Aorta (tissue), 5 donors: ENCODE data around the gene CFAP97. TPM values are rescaled to one million over a fixed set of nuclear protein-coding genes. Genes with fewer than 3 reads are reported as not detected.

Source experiments
- ATAC-seq: fragments of 200-7000 bp; cut with Tn5 transposase; one replicate; pipeline ENCODE4 v1.9.1; 2022; ENCODE audit warnings: moderate library complexity; ENCODE audit not compliant: low FRiP score
- DNase-seq, 2 donors: peaks; one replicate each; pipeline ENCODE4 v3.0.0-alpha.2; 2020
- H3K27ac ChIP-seq, 2 donors: one replicate each; pipeline ENCODE4 v1.5.1; 2013; ENCODE audit warnings: low read length in 2 of 2, mild to moderate bottlenecking in 2 of 2, moderate library complexity in 2 of 2, control low read depth in 1 of 2, inconsistent platforms in 1 of 2, low read depth in 1 of 2
- H3K27me3 ChIP-seq, 2 donors: one replicate each; pipeline ENCODE4 v1.6.1; 2013; ENCODE audit warnings: control low read depth in 1 of 2, low read length in 1 of 2, mild to moderate bottlenecking in 1 of 2, moderate library complexity in 1 of 2; ENCODE audit not compliant: insufficient read depth in 2 of 2, control insufficient read depth in 1 of 2
- H3K36me3 ChIP-seq, 2 donors: one replicate each; pipeline ENCODE4 v1.6.1; 2013; ENCODE audit warnings: control low read depth in 1 of 2, low read length in 1 of 2, mild to moderate bottlenecking in 1 of 2; ENCODE audit not compliant: insufficient read depth in 2 of 2, control insufficient read depth in 1 of 2
- H3K4me1 ChIP-seq, 2 donors: one replicate each; pipeline ENCODE4 v1.6.1; 2013; ENCODE audit warnings: low read length in 2 of 2, control low read depth in 1 of 2, mild to moderate bottlenecking in 1 of 2, moderate library complexity in 1 of 2; ENCODE audit not compliant: insufficient read depth in 2 of 2, control insufficient read depth in 1 of 2
- H3K4me3 ChIP-seq, 2 donors: one replicate each; pipeline ENCODE4 v1.5.1; 2013; ENCODE audit warnings: low read length in 2 of 2, control low read depth in 1 of 2, mild to moderate bottlenecking in 1 of 2
- H3K9me3 ChIP-seq: one replicate; pipeline ENCODE4 v1.6.1; 2013; ENCODE audit warnings: mild to moderate bottlenecking, low read length; ENCODE audit not compliant: control insufficient read depth
- WGBS, 2 donors: extraction: QIAGEN DNeasy Blood & Tissue Kit; methylation state at CpG; one replicate each; pipeline ENCODE4 v1.1.7; 2013; 5-methylcytosine and 5-hydroxymethylcytosine counted together
- intact Hi-C, 2 donors: fragments of 100-400 bp; cut with DNase I; formaldehyde crosslinking; loops; one replicate each; pipeline versions ENCODE4 v1.14.2 to v1.15.0; 2022
- polyA plus RNA-seq, 2 donors: library from polyadenylated mRNA; stranded (reverse); fragments of 200-250 nt; gene quantifications; one replicate each; pipeline ENCODE4 v1.2.3, GENCODE V29; 2013
- total RNA-seq, 2 donors: library from RNA; stranded (reverse); fragmentation: NEBNext Ultra II Directional; extraction: Animal tissue kit (Norgen Biotek cat#: 25700); gene quantifications; one replicate each; pipeline ENCODE4 v1.2.1, GENCODE V29; 2021
- donor health status: healthy with polysubstance abuse.
- donor health status: Bipolar disorder and iron deficiency.
- donor health status: DM: no; HTN: no; CAD: no.
- donor health status: DM: no; HTN: no; CAD: no.
- donor health status: DM: yes; HTN: yes; CAD: no.

The CFAP97 gene
- total and polyA plus RNA-seq, 4 donors = 16.6 to 58.4 (median 36.9) TPM

DNA sequence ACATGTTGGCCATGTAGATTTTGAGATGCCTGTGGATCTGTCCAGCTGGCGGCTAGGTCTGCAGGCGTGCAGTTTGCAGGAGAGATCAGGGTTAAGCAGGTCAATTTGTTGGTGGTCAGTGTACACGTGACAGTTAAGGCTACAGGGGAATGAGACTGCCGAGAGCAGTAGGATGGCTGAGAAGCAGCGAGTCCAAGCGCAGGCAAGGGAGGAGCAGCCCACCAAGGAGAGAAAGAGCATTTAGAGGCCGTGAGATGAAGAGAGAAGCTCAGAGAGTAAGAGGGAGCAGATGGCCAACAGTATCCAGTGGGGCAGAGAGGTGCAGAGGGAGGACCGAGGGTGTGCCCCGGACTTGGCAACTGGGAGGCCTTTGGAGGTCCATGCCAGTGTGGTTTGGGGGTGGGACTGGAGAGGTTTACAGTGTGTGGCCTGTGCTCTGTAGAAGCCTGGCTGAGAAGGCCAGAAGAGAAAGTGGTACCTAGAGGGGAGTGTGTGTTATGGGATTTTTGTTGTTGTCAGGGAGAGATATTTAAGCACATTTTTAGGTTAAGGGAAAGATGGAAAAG, 24.0 kb upstream of the CFAP97 start:
- Histone ChIP-seq H3K27me3 (no peaks in the 10 kb centered on the region), H3K36me3 (no peaks in the 10 kb centered on the region), H3K4me1 (peaks cover 4 to 8% of the 10 kb centered on the region in 2 donors), H3K9me3 (no peaks in the 10 kb centered on the region), H3K27ac (peak overlapping the region in 1 of 2 donors; percentile 84), H3K4me3 (no peak overlapping the region)
- intact Hi-C loops = no loop called here
- no peak for DNase-seq
- ATAC-seq = peak; percentile 49
- 23 to 25% methylated on average over 9 of the region's 9 CpGs for WGBS, 2 donors

DNA sequence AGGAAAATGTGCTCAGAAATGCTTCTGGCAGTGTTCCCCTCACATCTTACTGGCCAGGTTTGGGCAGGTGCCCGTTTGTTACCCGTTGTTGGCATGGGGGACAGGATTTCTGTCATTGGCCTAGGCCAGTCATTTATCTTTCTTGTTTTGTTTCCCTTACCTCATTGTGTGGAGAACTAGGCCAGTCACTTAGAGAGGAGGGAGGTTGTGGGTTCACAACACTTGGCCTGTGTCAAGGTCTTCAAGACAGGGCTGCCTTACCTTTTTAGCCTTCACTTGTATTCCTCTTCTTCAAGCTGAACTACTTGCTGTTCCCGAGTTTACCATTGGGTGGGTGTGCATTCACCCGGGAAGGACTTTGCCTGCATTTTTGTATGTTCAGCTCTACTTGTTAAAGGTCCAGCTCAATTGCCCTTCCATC, 23.3 kb upstream of the CFAP97 start:
- ATAC-seq = peak; percentile 30
- H3K4me3 ChIP-seq = no peak overlapping the region
- H3K4me1 ChIP-seq = peaks cover 8 to 10% of the 10 kb centered on the region in 2 donors
- intact Hi-C loops = no loop called here
- no peaks in the 10 kb centered on the region for H3K36me3 ChIP-seq
- no peaks in the 10 kb centered on the region for H3K9me3 ChIP-seq
- 0 to 4% methylated on average over 4 of the region's 4 CpGs for WGBS, 2 donors
- no peaks in the 10 kb centered on the region for H3K27me3 ChIP-seq
- DNase-seq = no peak
- peak overlapping the region; percentile 39 to 84 for H3K27ac ChIP-seq

- 54% methylated on average over 6 of the region's 6 CpGs for WGBS, 2 donors
- no peak overlapping the region for H3K27ac ChIP-seq
- peaks cover 9 to 10% of the 10 kb centered on the region in 2 donors for H3K4me1 ChIP-seq
These were observed 22.1 kb upstream of the CFAP97 start for GRCh38 chr4:185225940-185226339.

GRCh38 chr4:185224597-185224996, 20.8 kb upstream of the CFAP97 start:
- Histone ChIP-seq H3K27me3 (no peaks in the 10 kb centered on the region), H3K4me1 (peaks cover 10 to 11% of the 10 kb centered on the region in 2 donors), H3K36me3 (no peaks in the 10 kb centered on the region), H3K9me3 (no peaks in the 10 kb centered on the region), H3K27ac (no peak overlapping the region), H3K4me3 (no peak overlapping the region)
- DNase-seq (no peak), ATAC-seq (no peak)
- intact Hi-C loops = no loop called here

More at GRCh38 chr4:185225940-185226339, 22.1 kb upstream of the CFAP97 start:
- H3K27me3 ChIP-seq = no peaks in the 10 kb centered on the region
- DNase-seq = no peak
- ATAC-seq = no peak
- no peak overlapping the region for H3K4me3 ChIP-seq
- no peaks in the 10 kb centered on the region for H3K9me3 ChIP-seq
- no peaks in the 10 kb centered on the region for H3K36me3 ChIP-seq
- intact Hi-C loops = no loop called here

GRCh38 chr4:185222598-185222997, 18.8 kb upstream of the CFAP97 start:
- Histone ChIP-seq H3K4me1 (peaks cover 9 to 11% of the 10 kb centered on the region in 2 donors), H3K27ac (peak overlapping the region in 1 of 2 donors; percentile 36), H3K4me3 (no peak overlapping the region), H3K36me3 (no peaks in the 10 kb centered on the region), H3K27me3 (no peaks in the 10 kb centered on the region), H3K9me3 (no peaks in the 10 kb centered on the region)
- ATAC-seq (no peak), DNase-seq (no peak)
- intact Hi-C loops = no loop called here

DNA sequence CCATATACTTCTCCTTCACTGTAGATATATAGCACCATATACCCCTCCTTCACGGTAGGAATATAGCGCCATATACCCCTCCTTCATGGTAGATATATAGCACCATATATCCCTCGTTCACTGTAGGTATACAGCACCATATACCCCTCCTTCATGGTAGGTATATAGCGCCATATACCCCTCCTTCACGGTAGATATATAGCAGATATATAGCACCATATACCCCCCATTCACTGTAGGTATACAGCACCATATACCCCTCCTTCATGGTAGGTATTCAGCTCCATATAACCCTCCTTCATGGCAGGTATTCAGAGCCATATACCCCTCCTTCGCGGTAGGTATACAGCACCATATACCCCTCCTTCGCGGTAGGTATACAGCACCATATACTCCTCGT, 18.1 kb upstream of the CFAP97 start:
- Histone ChIP-seq H3K27ac (peak overlapping the region in 1 of 2 donors; percentile 36), H3K4me3 (no peak overlapping the region), H3K36me3 (no peaks in the 10 kb centered on the region), H3K9me3 (no peaks in the 10 kb centered on the region), H3K4me1 (peaks cover 3 to 11% of the 10 kb centered on the region in 2 donors), H3K27me3 (no peaks in the 10 kb centered on the region)
- DNase-seq = no peak
- 31 to 97% methylated on average over 8 to 10 of the region's 10 CpGs for WGBS, 2 donors
- intact Hi-C loops = no loop called here
- ATAC-seq = no peak

GRCh38 chr4:185221491-185221890, 17.7 kb upstream of the CFAP97 start:
- H3K4me3 ChIP-seq = no peak overlapping the region
- intact Hi-C loops = no loop called here
- H3K36me3 ChIP-seq = no peaks in the 10 kb centered on the region
- no peak overlapping the region for H3K27ac ChIP-seq
- no peaks in the 10 kb centered on the region for H3K27me3 ChIP-seq
- ATAC-seq (no peak), DNase-seq (no peak)
- 86% methylated on average over 2 of the region's 2 CpGs for WGBS, 2 donors
- peaks cover 2 to 11% of the 10 kb centered on the region in 2 donors for H3K4me1 ChIP-seq
- no peaks in the 10 kb centered on the region for H3K9me3 ChIP-seq

GRCh38 chr4:185219551-185220344, 15.9 kb upstream of the CFAP97 start:
- Histone ChIP-seq H3K9me3 (no peaks in the 10 kb centered on the region), H3K27ac (no peak overlapping the region), H3K27me3 (no peaks in the 10 kb centered on the region), H3K4me1 (peaks cover 2 to 7% of the 10 kb centered on the region in 2 donors), H3K4me3 (no peak overlapping the region), H3K36me3 (no peaks in the 10 kb centered on the region)
- WGBS, 2 donors = 6 to 13% methylated on average over 3 of the region's 3 CpGs
- intact Hi-C loops = loop anchor here in 1 of 2 donors (10.0 kb wide), 1 partner anchor 375 kb away; no protein-coding TSS in a partner anchor
- ATAC-seq = no peak
- DNase-seq = no peak

DNA sequence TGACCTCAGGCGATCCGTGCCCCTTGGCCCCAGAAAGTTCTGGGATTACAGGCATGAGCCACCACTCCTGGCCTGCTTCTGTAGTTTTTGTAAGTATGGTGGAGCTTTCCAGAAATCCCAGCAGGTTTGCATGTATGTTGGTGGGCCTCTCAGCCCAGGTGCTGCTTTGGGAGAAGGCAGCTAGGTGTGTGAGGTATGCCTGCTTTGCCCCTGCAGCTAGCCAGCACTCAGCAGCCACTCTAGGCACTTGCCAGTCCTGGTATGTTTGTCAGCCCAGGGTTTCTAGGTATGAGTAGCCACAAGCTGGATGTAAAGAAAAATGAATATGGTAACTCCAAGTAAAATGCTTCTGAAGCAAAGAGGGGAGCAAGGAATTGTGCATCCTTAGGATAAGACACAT, 14.5 kb upstream of the CFAP97 start:
- intact Hi-C loops = loop anchor here in 1 of 2 donors (10.0 kb wide), 1 partner anchor 376 kb away; no protein-coding TSS in a partner anchor
- DNase-seq = no peak

More for the DNA sequence above, 14.5 kb upstream of the CFAP97 start:
- no peak for ATAC-seq
- no peaks in the 10 kb centered on the region for H3K9me3 ChIP-seq
- H3K27ac ChIP-seq = peak overlapping the region in 1 of 2 donors; percentile 71
- peaks cover 2 to 7% of the 10 kb centered on the region in 2 donors for H3K4me1 ChIP-seq
- H3K36me3 ChIP-seq = no peaks in the 10 kb centered on the region
- no peaks in the 10 kb centered on the region for H3K27me3 ChIP-seq
- H3K4me3 ChIP-seq = no peak overlapping the region
- WGBS, 2 donors = 91 to 96% methylated on average over 2 of the region's 2 CpGs
